Karpas-422 (cell line): Measurements from ENCODE around the gene CNP. TPM values are rescaled to one million over a fixed set of nuclear protein-coding genes. Genes with fewer than 3 reads are reported as not detected.

Experiments
- DNase-seq: peaks from one replicate; pipeline ENCODE4 v3.0.0-alpha.2; 2015
- H2AFZ ChIP-seq: fragments of 200-600 bp; sonication (generic); 2 replicates; pipeline ENCODE4 v1.6.1; 2014; ENCODE audit warnings: antibody characterized with exemption, low read length, mixed read lengths
- H3K27ac ChIP-seq: fragments of 200-600 bp; sonication (generic); 2 replicates; pipeline ENCODE4 v1.5.1; 2014; ENCODE audit warnings: mild to moderate bottlenecking, low read length, moderate library complexity
- H3K27me3 ChIP-seq: fragments of 200-600 bp; sonication (generic); 2 replicates; pipeline ENCODE4 v1.6.1; 2014; ENCODE audit warnings: low read length, mixed read lengths
- H3K36me3 ChIP-seq: fragments of 200-600 bp; sonication (generic); 2 replicates; pipeline ENCODE4 v1.6.1; 2014; ENCODE audit warnings: low read length, mixed read lengths; ENCODE audit not compliant: insufficient read depth
- H3K4me1 ChIP-seq: fragments of 200-600 bp; sonication (generic); 2 replicates; pipeline ENCODE4 v1.6.1; 2014; ENCODE audit warnings: mild to moderate bottlenecking, low read length, mixed read lengths
- H3K4me2 ChIP-seq: fragments of 200-600 bp; sonication (generic); 2 replicates; pipeline ENCODE4 v1.6.1; 2014; ENCODE audit warnings: low read length, low read depth, mild to moderate bottlenecking; ENCODE audit not compliant: poor library complexity, severe bottlenecking
- H3K4me3 ChIP-seq: fragments of 200-600 bp; sonication (generic); 2 replicates; pipeline ENCODE4 v1.5.1; 2014; ENCODE audit warnings: mild to moderate bottlenecking, antibody characterized with exemption, low read length, mixed read lengths
- H3K79me2 ChIP-seq: fragments of 200-600 bp; sonication (generic); 2 replicates; pipeline ENCODE4 v1.6.1; 2014; ENCODE audit warnings: mild to moderate bottlenecking, low read length, mixed read lengths
- H3K9ac ChIP-seq: fragments of 200-600 bp; sonication (generic); 2 replicates; pipeline ENCODE4 v1.6.0; 2014; ENCODE audit warnings: low read length
- H3K9me2 ChIP-seq: fragments of 200-600 bp; sonication (generic), shearing (Covaris generic); replicated peaks from 2 replicates; pipeline ENCODE4 v1.6.0; 2014; ENCODE audit warnings: mild to moderate bottlenecking, low read length, moderate library complexity; ENCODE audit not compliant: insufficient read depth
- H3K9me3 ChIP-seq: fragments of 300-700, 200-600 bp; sonication (generic); 2 replicates; pipeline ENCODE4 v1.6.1; 2014; ENCODE audit warnings: low read length, mixed read lengths
- H4K20me1 ChIP-seq: fragments of 200-600 bp; sonication (generic); 2 replicates; pipeline ENCODE4 v1.6.1; 2014; ENCODE audit warnings: mild to moderate bottlenecking, antibody characterized with exemption, low read length, low read depth; ENCODE audit not compliant: insufficient read depth
- total RNA-seq: library from RNA; depleted of rRNA; stranded (reverse); fragments of >200 nt; shearing (Covaris generic); gene quantifications from 2 replicates; pipeline ENCODE4 v1.2.3, GENCODE V29; 2014; ENCODE audit warnings: low replicate concordance

The CNP gene
- total RNA-seq, 1 experiment from 2014 or later: 41.3 TPM

GRCh38 chr17:41972571-41973407 is 6.2 kb downstream of the CNP start:
- Histone ChIP-seq H3K4me3 (no peak overlapping the region), H3K4me1 (peaks cover 30% of the 10 kb centered on the region), H3K27me3 (no peaks in the 10 kb centered on the region), H3K9me2 (no peaks in the 10 kb centered on the region), H3K36me3 (peaks cover 48% of the 10 kb centered on the region), H3K79me2 (peaks cover 37% of the 10 kb centered on the region), H4K20me1 (peaks cover 49% of the 10 kb centered on the region), H3K27ac (peak overlapping the region; percentile 33; the same call in 1 of the 2 replicates), H3K4me2 (no peak overlapping the region), H3K9ac (no peak overlapping the region), H2AFZ (no peak overlapping the region), H3K9me3 (no peaks in the 10 kb centered on the region)
- DNase-seq: no peak

- H3K79me2 ChIP-seq: peaks cover 31% of the 10 kb centered on the region
- H3K9me2 ChIP-seq: no peaks in the 10 kb centered on the region
- H3K4me1 ChIP-seq: peaks cover 24% of the 10 kb centered on the region
- no peaks in the 10 kb centered on the region for H3K27me3 ChIP-seq
- H3K9me3 ChIP-seq: no peaks in the 10 kb centered on the region
- no peak overlapping the region for H3K27ac ChIP-seq
- peaks cover 42% of the 10 kb centered on the region for H3K36me3 ChIP-seq
- DNase-seq: no peak
- no peak overlapping the region for H3K4me2 ChIP-seq
- H2AFZ ChIP-seq: no peak overlapping the region
- H3K9ac ChIP-seq: no peak overlapping the region
- no peak overlapping the region for H3K4me3 ChIP-seq
- peaks cover 43% of the 10 kb centered on the region; the same call in 1 of the 2 replicates for H4K20me1 ChIP-seq
These were observed 6.8 kb downstream of the CNP start for GRCh38 chr17:41973408-41973811.

GRCh38 chr17:41974031-41974430 is 7.4 kb downstream of the CNP start:
- H3K9me3 ChIP-seq: no peaks in the 10 kb centered on the region
- no peaks in the 10 kb centered on the region for H3K27me3 ChIP-seq
- H2AFZ ChIP-seq: no peak overlapping the region
- H3K4me1 ChIP-seq: peaks cover 22% of the 10 kb centered on the region
- no peak overlapping the region for H3K9ac ChIP-seq
- H3K4me3 ChIP-seq: no peak overlapping the region
- no peak overlapping the region for H3K4me2 ChIP-seq
- H3K9me2 ChIP-seq: no peaks in the 10 kb centered on the region
- peaks cover 36% of the 10 kb centered on the region for H3K36me3 ChIP-seq
- peaks cover 37% of the 10 kb centered on the region; the same call in 1 of the 2 replicates for H4K20me1 ChIP-seq
- no peak overlapping the region for H3K27ac ChIP-seq
- peaks cover 25% of the 10 kb centered on the region for H3K79me2 ChIP-seq
- DNase-seq: no peak

- H3K9ac ChIP-seq: no peak overlapping the region
- no peak overlapping the region for H3K4me2 ChIP-seq
- H3K4me3 ChIP-seq: no peak overlapping the region
- no peak for DNase-seq
- peaks cover 34% of the 10 kb centered on the region; the same call in 1 of the 2 replicates for H4K20me1 ChIP-seq
- peaks cover 21% of the 10 kb centered on the region for H3K79me2 ChIP-seq
- H3K36me3 ChIP-seq: peaks cover 33% of the 10 kb centered on the region
- H3K27me3 ChIP-seq: no peaks in the 10 kb centered on the region
- H3K9me2 ChIP-seq: no peaks in the 10 kb centered on the region
- peak overlapping the region; percentile 86 for H3K27ac ChIP-seq
- H2AFZ ChIP-seq: no peak overlapping the region
- H3K9me3 ChIP-seq: no peaks in the 10 kb centered on the region
- H3K4me1 ChIP-seq: peaks cover 22% of the 10 kb centered on the region
These were observed 8.1 kb downstream of the CNP start for GRCh38 chr17:41974658-41975057.

GRCh38 chr17:41975099-41976083 is 8.8 kb downstream of the CNP start:
- Histone ChIP-seq H3K4me2 (no peak overlapping the region), H3K9me2 (no peaks in the 10 kb centered on the region), H2AFZ (no peak overlapping the region), H3K27ac (peak overlapping the region; percentile 86), H3K27me3 (no peaks in the 10 kb centered on the region), H3K9me3 (no peaks in the 10 kb centered on the region), H4K20me1 (peaks cover 34% of the 10 kb centered on the region; the same call in 1 of the 2 replicates), H3K4me1 (peaks cover 22% of the 10 kb centered on the region), H3K9ac (no peak overlapping the region), H3K36me3 (peaks cover 36% of the 10 kb centered on the region), H3K4me3 (no peak overlapping the region), H3K79me2 (peaks cover 20% of the 10 kb centered on the region)
- no peak for DNase-seq

GRCh38 chr17:41976142-41976768 is 9.7 kb downstream of the CNP start:
- DNase-seq: no peak
- H3K27ac ChIP-seq: peak overlapping the region; percentile 86

GRCh38 chr17:41977991-41978390 is 11.4 kb downstream of the CNP start:
- H3K27ac ChIP-seq: no peak overlapping the region
- no peak overlapping the region for H3K4me2 ChIP-seq
- no peaks in the 10 kb centered on the region for H3K9me2 ChIP-seq

More at GRCh38 chr17:41976142-41976768, 9.7 kb downstream of the CNP start:
- Histone ChIP-seq H3K9me3 (no peaks in the 10 kb centered on the region), H3K4me1 (peaks cover 22% of the 10 kb centered on the region), H3K4me2 (no peak overlapping the region), H2AFZ (no peak overlapping the region), H3K9me2 (no peaks in the 10 kb centered on the region), H3K4me3 (no peak overlapping the region), H3K9ac (peak overlapping the region; percentile 33; the same call in 1 of the 2 replicates), H4K20me1 (peaks cover 29% of the 10 kb centered on the region; the same call in 1 of the 2 replicates), H3K79me2 (peaks cover 11% of the 10 kb centered on the region; the same call in 1 of the 2 replicates), H3K36me3 (peaks cover 38% of the 10 kb centered on the region), H3K27me3 (no peaks in the 10 kb centered on the region)

More at GRCh38 chr17:41977991-41978390, 11.4 kb downstream of the CNP start:
- no peaks in the 10 kb centered on the region for H3K9me3 ChIP-seq
- peaks cover 42% of the 10 kb centered on the region for H3K36me3 ChIP-seq
- H3K27me3 ChIP-seq: no peaks in the 10 kb centered on the region
- H3K4me1 ChIP-seq: peaks cover 13% of the 10 kb centered on the region
- no peak overlapping the region for H2AFZ ChIP-seq
- no peak overlapping the region for H3K9ac ChIP-seq
- no peak for DNase-seq
- no peak overlapping the region for H3K4me3 ChIP-seq
- peaks cover 7% of the 10 kb centered on the region for H3K79me2 ChIP-seq
- H4K20me1 ChIP-seq: peaks cover 16% of the 10 kb centered on the region; the same call in 1 of the 2 replicates
